Measurements from ENCODE around the gene WDR82.

DNA sequence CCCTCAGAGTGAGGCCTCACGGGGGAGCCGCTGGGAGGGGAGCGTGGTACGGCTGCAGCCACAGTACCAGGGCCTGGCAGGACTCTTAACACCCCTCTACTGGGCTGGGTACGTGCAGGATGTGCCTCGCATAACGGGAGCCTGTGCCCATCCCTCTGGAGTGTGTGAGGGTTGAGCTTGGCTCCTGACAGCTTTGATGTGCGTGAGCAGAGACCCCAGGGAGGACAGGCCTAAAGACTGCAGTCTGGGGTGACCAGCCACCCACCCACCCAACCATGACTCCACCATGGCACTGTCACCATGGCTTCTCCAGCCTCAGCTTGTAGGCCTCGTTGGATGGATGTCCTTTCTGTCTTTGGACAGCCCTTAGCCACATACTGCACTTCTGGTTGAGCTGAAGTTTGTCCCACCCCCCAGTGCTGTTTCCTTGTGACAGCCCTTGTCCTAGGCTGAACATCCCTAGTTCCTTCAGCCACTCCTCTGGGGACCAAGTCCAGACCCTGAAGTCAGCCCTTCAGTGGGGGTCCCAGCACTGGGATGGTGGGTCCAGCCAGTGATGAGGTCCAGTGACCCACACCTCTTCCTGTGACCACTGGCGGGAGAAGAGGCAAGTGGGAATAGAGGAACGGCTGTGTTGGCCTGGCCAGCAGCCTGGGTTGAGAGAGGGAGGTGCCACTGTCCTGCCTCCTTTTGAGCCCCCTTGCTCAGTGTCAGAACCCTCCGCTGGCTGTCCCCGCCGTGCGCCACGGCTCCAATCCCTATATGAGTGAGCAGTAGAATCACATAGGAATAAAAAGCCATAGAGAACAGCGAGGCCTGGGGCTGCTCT, 15.3 kb upstream of the WDR82 start:
- TF ChIP-seq, protein P1, sequence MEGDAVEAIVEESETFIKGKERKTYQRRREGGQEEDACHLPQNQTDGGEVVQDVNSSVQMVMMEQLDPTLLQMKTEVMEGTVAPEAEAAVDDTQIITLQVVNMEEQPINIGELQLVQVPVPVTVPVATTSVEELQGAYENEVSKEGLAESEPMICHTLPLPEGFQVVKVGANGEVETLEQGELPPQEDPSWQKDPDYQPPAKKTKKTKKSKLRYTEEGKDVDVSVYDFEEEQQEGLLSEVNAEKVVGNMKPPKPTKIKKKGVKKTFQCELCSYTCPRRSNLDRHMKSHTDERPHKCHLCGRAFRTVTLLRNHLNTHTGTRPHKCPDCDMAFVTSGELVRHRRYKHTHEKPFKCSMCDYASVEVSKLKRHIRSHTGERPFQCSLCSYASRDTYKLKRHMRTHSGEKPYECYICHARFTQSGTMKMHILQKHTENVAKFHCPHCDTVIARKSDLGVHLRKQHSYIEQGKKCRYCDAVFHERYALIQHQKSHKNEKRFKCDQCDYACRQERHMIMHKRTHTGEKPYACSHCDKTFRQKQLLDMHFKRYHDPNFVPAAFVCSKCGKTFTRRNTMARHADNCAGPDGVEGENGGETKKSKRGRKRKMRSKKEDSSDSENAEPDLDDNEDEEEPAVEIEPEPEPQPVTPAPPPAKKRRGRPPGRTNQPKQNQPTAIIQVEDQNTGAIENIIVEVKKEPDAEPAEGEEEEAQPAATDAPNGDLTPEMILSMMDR (IDR thresholded peaks at IDR 0.05; ENCODE audit: low read depth, low read length) = no peak
- TF ChIP-seq EZH2phosphoT487 (IDR thresholded peaks at IDR 0.05; ENCODE audit: low read depth) = no peak
